GM12878 (cell line): ENCODE results near the gene KLHDC2. TPM values are rescaled to one million over a fixed set of nuclear protein-coding genes. Genes with fewer than 3 reads are reported as not detected.

Experiments used
- ATF3 ChIP-seq: IDR thresholded peaks from 2 replicates; pipeline ENCODE4 v1.6.1; 2011; ENCODE audit warnings: low read depth, mild to moderate bottlenecking, low read length, moderate library complexity, borderline replicate concordance; ENCODE audit errors: extremely low read depth
- E2F8 ChIP-seq: fragments of 450-650 bp; IDR thresholded peaks from 2 replicates; pipeline ENCODE4 v1.6.1; 2018; ENCODE audit warnings: mild to moderate bottlenecking, low read depth, moderate library complexity; ENCODE audit not compliant: partially characterized antibody
- EED ChIP-seq: sonication (generic); IDR thresholded peaks from 2 replicates; pipeline ENCODE4 v1.6.1; 2016; ENCODE audit warnings: antibody characterized with exemption, low read depth
- FOXK2 ChIP-seq: fragments of 450-650 bp; IDR thresholded peaks from 2 replicates; pipeline ENCODE4 v1.6.1; 2017; ENCODE audit warnings: mild to moderate bottlenecking, moderate library complexity
- MTA3 ChIP-seq: IDR thresholded peaks from 2 replicates; pipeline ENCODE4 v1.6.1; 2012; ENCODE audit warnings: low read length, inconsistent platforms, borderline replicate concordance
- RB1 ChIP-seq: fragments of 450-650 bp; formaldehyde crosslinking; IDR thresholded peaks from 2 replicates; pipeline ENCODE4 v1.6.1; 2017; ENCODE audit warnings: mild to moderate bottlenecking, borderline replicate concordance
- TCF12 ChIP-seq: IDR thresholded peaks from 2 replicates; pipeline ENCODE4 v1.6.1; 2011; ENCODE audit warnings: low read depth, mild to moderate bottlenecking, low read length
- ZNF274 ChIP-seq: IDR thresholded peaks from one replicate; pipeline ENCODE4 v1.8.0; 2011; ENCODE audit not compliant: insufficient read length, insufficient read depth
- polyA plus RNA-seq, 11 experiments: library from polyadenylated mRNA; depleted of rRNA in 4 of 11; unstranded in 6 of 11; stranded (reverse) in 5 of 11; fragments of >200 nt; fragmentation: Nextera tagmentation in 4 of 11; fragmentation: Illumina TruSeq in 1 of 11; extraction: Ambion mirVana in 4 of 11; extraction: Trizol in 1 of 11; gene quantifications; 1 replicate in 1 of 11; 2 replicates in 10 of 11; pipeline versions ENCODE4 v1.2.1 to v1.2.3, GENCODE V29; 2011 to 2016; ENCODE audit warnings: inconsistent platforms in 2 of 11, missing spikeins in 2 of 11, low read depth in 1 of 11
- total RNA-seq, 4 experiments: library from RNA; depleted of rRNA in 3 of 4; stranded (reverse); fragments of >200 nt in 3 of 4; fragmentation: Illumina TruSeq in 1 of 4; extraction: Trizol in 1 of 4; gene quantifications; 2 replicates each; pipeline versions ENCODE4 v1.2.1 to v1.2.3, GENCODE V29; 2013 to 2021
- TF ChIP-seq, protein P1 (sequence below): fragments of 450-650 bp; formaldehyde crosslinking; IDR thresholded peaks from 2 replicates; pipeline ENCODE4 v1.4.0; 2022; ENCODE audit warnings: mild to moderate bottlenecking, moderate library complexity
- TF ChIP-seq, protein P2 (sequence below), 3 experiments: IDR thresholded peaks in 2 of 3; conservative IDR thresholded peaks in 1 of 3; 2 replicates each; pipeline ENCODE4 v1.5.1; 2011; ENCODE audit warnings: low read depth in 3 of 3, low read length in 3 of 3, mild to moderate bottlenecking in 3 of 3, control low read depth in 2 of 3, moderate library complexity in 2 of 3, inconsistent platforms in 1 of 3, mixed read lengths in 1 of 3; ENCODE audit not compliant: control insufficient read depth in 2 of 3, insufficient read depth in 1 of 3; ENCODE audit errors: extremely low read depth in 1 of 3
- TF ChIP-seq, protein P3 (sequence below): fragments of 450-650 bp; conservative IDR thresholded peaks from 2 replicates; pipeline ENCODE4 v1.6.1; 2017; ENCODE audit warnings: mild to moderate bottlenecking, moderate library complexity
- TF ChIP-seq, protein P4 (sequence below): fragments of 450-650 bp; IDR thresholded peaks from 2 replicates; pipeline ENCODE4 v1.6.1; 2017; ENCODE audit warnings: low read depth, mild to moderate bottlenecking, moderate library complexity
- TF ChIP-seq, protein P5 (sequence below): fragments of 450-650 bp; IDR thresholded peaks from 2 replicates; pipeline ENCODE4 v1.6.1; 2017; ENCODE audit warnings: mild to moderate bottlenecking

Gene KLHDC2
- total and polyA plus RNA-seq, 10 of the 15 experiments (the other 5 are each of a cell fraction or from before 2014, with no cell fraction given) = 6.0 to 45.0 (median 24.7) TPM

DNA sequence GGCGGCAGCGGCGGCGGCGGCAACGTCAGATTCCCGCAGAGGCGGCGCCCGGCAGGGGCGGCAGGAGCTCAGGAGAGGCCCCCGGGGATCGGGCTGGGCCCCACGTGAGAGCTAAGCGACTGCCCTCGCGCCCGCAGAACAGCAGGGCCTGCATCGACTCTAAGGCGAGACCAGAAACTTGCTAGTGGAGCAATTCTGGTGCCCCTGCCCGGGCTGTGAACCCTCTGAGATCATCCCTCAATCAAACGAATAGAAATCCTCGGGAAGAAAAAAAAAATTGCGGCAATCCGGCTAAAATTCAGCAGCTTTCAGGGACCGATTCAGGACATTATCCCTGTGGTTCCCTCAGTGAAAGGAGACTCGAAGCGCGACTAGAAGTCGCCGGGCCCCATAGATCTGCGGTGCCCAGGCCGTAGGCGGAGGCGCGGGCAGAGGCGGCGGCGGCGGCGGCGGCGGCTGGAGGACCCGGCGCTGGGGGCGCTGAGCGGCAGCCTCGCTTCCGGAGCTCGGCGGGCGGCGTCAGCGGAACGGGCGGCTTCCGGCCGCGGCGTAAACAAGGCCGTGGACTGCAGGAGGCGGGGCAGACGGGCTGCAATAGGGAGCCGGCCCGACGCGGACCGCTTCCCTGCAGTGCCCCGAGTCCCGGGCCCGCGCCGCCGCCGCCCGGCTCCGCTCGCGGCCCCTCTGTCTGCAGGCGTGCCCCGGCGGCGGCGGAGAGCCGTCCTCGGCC lies at the start of gene KLHDC2 (continued):
- TF ChIP-seq, protein P1, sequence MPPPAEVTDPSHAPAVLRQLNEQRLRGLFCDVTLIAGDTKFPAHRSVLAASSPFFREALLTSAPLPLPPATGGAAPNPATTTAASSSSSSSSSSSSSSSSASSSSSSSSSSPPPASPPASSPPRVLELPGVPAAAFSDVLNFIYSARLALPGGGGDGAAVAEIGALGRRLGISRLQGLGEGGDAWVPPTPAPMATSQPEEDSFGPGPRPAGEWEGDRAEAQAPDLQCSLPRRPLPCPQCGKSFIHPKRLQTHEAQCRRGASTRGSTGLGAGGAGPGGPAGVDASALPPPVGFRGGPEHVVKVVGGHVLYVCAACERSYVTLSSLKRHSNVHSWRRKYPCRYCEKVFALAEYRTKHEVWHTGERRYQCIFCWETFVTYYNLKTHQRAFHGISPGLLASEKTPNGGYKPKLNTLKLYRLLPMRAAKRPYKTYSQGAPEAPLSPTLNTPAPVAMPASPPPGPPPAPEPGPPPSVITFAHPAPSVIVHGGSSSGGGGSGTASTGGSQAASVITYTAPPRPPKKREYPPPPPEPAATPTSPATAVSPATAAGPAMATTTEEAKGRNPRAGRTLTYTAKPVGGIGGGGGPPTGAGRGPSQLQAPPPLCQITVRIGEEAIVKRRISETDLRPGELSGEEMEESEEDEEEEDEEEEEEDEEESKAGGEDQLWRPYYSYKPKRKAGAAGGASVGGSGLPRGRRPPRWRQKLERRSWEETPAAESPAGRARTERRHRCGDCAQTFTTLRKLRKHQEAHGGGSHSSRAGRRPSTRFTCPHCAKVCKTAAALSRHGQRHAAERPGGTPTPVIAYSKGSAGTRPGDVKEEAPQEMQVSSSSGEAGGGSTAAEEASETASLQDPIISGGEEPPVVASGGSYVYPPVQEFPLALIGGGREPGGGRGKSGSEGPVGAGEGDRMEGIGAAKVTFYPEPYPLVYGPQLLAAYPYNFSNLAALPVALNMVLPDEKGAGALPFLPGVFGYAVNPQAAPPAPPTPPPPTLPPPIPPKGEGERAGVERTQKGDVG (CRISPR knock-in tag) = no peak
- no peak for TF ChIP-seq TCF12
- TF ChIP-seq MTA3 = no peak
- TF ChIP-seq, protein P2, sequence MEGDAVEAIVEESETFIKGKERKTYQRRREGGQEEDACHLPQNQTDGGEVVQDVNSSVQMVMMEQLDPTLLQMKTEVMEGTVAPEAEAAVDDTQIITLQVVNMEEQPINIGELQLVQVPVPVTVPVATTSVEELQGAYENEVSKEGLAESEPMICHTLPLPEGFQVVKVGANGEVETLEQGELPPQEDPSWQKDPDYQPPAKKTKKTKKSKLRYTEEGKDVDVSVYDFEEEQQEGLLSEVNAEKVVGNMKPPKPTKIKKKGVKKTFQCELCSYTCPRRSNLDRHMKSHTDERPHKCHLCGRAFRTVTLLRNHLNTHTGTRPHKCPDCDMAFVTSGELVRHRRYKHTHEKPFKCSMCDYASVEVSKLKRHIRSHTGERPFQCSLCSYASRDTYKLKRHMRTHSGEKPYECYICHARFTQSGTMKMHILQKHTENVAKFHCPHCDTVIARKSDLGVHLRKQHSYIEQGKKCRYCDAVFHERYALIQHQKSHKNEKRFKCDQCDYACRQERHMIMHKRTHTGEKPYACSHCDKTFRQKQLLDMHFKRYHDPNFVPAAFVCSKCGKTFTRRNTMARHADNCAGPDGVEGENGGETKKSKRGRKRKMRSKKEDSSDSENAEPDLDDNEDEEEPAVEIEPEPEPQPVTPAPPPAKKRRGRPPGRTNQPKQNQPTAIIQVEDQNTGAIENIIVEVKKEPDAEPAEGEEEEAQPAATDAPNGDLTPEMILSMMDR (IDR thresholded peaks at IDR 0.05 in 2 of 3, conservative IDR thresholded peaks at IDR 0.05 in 1 of 3; ENCODE audit: control insufficient read depth in 2 of 3, extremely low read depth in 1 of 3, insufficient read depth in 1 of 3, low read depth in 3 of 3, low read length in 3 of 3) = peak in 1 of 3 experiments; percentile 54; a peak in 2 of 6 replicates
- TF ChIP-seq ATF3 = no peak
- peak; percentile 65 for TF ChIP-seq E2F8
- TF ChIP-seq, protein P3, sequence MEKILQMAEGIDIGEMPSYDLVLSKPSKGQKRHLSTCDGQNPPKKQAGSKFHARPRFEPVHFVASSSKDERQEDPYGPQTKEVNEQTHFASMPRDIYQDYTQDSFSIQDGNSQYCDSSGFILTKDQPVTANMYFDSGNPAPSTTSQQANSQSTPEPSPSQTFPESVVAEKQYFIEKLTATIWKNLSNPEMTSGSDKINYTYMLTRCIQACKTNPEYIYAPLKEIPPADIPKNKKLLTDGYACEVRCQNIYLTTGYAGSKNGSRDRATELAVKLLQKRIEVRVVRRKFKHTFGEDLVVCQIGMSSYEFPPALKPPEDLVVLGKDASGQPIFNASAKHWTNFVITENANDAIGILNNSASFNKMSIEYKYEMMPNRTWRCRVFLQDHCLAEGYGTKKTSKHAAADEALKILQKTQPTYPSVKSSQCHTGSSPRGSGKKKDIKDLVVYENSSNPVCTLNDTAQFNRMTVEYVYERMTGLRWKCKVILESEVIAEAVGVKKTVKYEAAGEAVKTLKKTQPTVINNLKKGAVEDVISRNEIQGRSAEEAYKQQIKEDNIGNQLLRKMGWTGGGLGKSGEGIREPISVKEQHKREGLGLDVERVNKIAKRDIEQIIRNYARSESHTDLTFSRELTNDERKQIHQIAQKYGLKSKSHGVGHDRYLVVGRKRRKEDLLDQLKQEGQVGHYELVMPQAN = peak; percentile 92
- 0 out of 2 replicates have a peak, but pooled peaks have one; percentile 70 for TF ChIP-seq RB1
- TF ChIP-seq FOXK2 = peak; percentile 71
- TF ChIP-seq, protein P4, sequence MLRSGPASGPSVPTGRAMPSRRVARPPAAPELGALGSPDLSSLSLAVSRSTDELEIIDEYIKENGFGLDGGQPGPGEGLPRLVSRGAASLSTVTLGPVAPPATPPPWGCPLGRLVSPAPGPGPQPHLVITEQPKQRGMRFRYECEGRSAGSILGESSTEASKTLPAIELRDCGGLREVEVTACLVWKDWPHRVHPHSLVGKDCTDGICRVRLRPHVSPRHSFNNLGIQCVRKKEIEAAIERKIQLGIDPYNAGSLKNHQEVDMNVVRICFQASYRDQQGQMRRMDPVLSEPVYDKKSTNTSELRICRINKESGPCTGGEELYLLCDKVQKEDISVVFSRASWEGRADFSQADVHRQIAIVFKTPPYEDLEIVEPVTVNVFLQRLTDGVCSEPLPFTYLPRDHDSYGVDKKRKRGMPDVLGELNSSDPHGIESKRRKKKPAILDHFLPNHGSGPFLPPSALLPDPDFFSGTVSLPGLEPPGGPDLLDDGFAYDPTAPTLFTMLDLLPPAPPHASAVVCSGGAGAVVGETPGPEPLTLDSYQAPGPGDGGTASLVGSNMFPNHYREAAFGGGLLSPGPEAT = peak; percentile 63; the same call in 1 of the 2 replicates
- no peak; the same call in 1 of the 2 replicates for TF ChIP-seq EED
- TF ChIP-seq ZNF274 = no peak
- TF ChIP-seq, protein P5, sequence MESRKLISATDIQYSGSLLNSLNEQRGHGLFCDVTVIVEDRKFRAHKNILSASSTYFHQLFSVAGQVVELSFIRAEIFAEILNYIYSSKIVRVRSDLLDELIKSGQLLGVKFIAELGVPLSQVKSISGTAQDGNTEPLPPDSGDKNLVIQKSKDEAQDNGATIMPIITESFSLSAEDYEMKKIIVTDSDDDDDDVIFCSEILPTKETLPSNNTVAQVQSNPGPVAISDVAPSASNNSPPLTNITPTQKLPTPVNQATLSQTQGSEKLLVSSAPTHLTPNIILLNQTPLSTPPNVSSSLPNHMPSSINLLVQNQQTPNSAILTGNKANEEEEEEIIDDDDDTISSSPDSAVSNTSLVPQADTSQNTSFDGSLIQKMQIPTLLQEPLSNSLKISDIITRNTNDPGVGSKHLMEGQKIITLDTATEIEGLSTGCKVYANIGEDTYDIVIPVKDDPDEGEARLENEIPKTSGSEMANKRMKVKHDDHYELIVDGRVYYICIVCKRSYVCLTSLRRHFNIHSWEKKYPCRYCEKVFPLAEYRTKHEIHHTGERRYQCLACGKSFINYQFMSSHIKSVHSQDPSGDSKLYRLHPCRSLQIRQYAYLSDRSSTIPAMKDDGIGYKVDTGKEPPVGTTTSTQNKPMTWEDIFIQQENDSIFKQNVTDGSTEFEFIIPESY = no peak; the same call in 1 of the 2 replicates
